CD4-positive, alpha-beta T cell (primary cell): Measurements from ENCODE around the gene SLC29A2. TPM values are rescaled to one million over a fixed set of nuclear protein-coding genes. Genes with fewer than 3 reads are reported as not detected.

Experiments used
- ATAC-seq: fragments of 200-7000 bp; cut with Tn5 transposase; one replicate; pipeline ENCODE4 v1.10.0; 2022; ENCODE audit warnings: mild to moderate bottlenecking; ENCODE audit not compliant: poor library complexity
- CTCF ChIA-PET: fragments of 350-600 bp; sonication (Branson Sonifier 250); formaldehyde crosslinking; loops from one replicate; lab custom pipeline; 2021; ENCODE audit warnings: antibody characterized with exemption, inconsistent platforms; lab: Charles Lee
- POLR2A ChIA-PET: fragments of 350-600 bp; sonication (Branson Sonifier 250); formaldehyde crosslinking; loops from one replicate; lab custom pipeline; 2021; ENCODE audit warnings: antibody characterized with exemption, inconsistent platforms; lab: Charles Lee
- DNase-seq, 14 experiments: peaks; one replicate each; pipeline ENCODE4 v3.0.0-alpha.2; 2013 to 2020; ENCODE audit warnings: mixed read lengths in 2 of 14
- H3K27ac ChIP-seq, 2 donors: one replicate each; pipeline versions ENCODE4 v1.5.1 to v1.7.0; 2013; ENCODE audit warnings: low read length in 2 of 2, low read depth in 1 of 2, mild to moderate bottlenecking in 1 of 2
- H3K27me3 ChIP-seq, 2 experiments: 1 replicate in 1 of 2; 2 replicates in 1 of 2; pipeline versions ENCODE4 v1.6.1 to v1.7.0; 2013; ENCODE audit warnings: low read length in 2 of 2, control low read depth in 1 of 2, mild to moderate bottlenecking in 1 of 2, moderate library complexity in 1 of 2; ENCODE audit not compliant: insufficient read depth in 2 of 2, control insufficient read depth in 1 of 2
- H3K36me3 ChIP-seq: one replicate; pipeline ENCODE4 v1.6.1; 2013; ENCODE audit warnings: low read length, control low read depth; ENCODE audit not compliant: insufficient read depth
- H3K4me1 ChIP-seq: one replicate; pipeline ENCODE4 v1.6.1; 2013; ENCODE audit warnings: low read length, control low read depth; ENCODE audit not compliant: insufficient read depth
- H3K4me3 ChIP-seq: one replicate; pipeline ENCODE4 v1.5.1; 2013; ENCODE audit warnings: mild to moderate bottlenecking, low read length, moderate library complexity
- H3K9me3 ChIP-seq, 2 experiments: 1 replicate in 1 of 2; 2 replicates in 1 of 2; pipeline versions ENCODE4 v1.6.1 to v1.7.0; 2013; ENCODE audit warnings: low read length in 2 of 2, mild to moderate bottlenecking in 2 of 2, control low read depth in 1 of 2, moderate library complexity in 1 of 2; ENCODE audit not compliant: control insufficient read depth in 1 of 2, insufficient read depth in 1 of 2
- H3K27ac Mint-ChIP-seq: one replicate; pipeline ENCODE4 v1.8.0; 2020; ENCODE audit warnings: mixed read lengths
- H3K27me3 Mint-ChIP-seq: one replicate; pipeline ENCODE4 v1.8.0; 2021; ENCODE audit warnings: mixed read lengths
- H3K36me3 Mint-ChIP-seq: one replicate; pipeline ENCODE4 v1.8.0; 2021; ENCODE audit warnings: low read depth, mixed read lengths
- H3K4me1 Mint-ChIP-seq: one replicate; pipeline ENCODE4 v1.8.0; 2021; ENCODE audit warnings: low read depth, mixed read lengths
- H3K4me3 Mint-ChIP-seq: one replicate; pipeline ENCODE4 v1.8.0; 2020; ENCODE audit warnings: mild to moderate bottlenecking, mixed read lengths
- H3K9me3 Mint-ChIP-seq: one replicate; pipeline ENCODE4 v1.8.0; 2020; ENCODE audit warnings: mixed read lengths
- intact Hi-C, 2 experiments: fragments of 100-400 bp; cut with DNase I in 1 of 2; cut with micrococcal nuclease in 1 of 2; formaldehyde crosslinking; loops; one replicate each; pipeline versions ENCODE4 v1.15.1 to v1.9.0; 2023 to 2025; cut with DNase I, micrococcal nuclease
- total RNA-seq, 174 experiments: library from RNA in 2 of 174; stranded (reverse) in 2 of 174; gene quantifications; one replicate each; pipeline ENCODE4 v1.2.3 and lab custom pipeline; 2021 to 2026
- TF ChIP-seq, protein P1 (sequence below): fragments of 200-600 bp; IDR thresholded peaks from one replicate; pipeline ENCODE4 v1.8.0; 2022; ENCODE audit warnings: antibody characterized with exemption, mild to moderate bottlenecking

The SLC29A2 gene
- total RNA-seq, 2 experiments from 2014 or later = 9.7 TPM

DNA sequence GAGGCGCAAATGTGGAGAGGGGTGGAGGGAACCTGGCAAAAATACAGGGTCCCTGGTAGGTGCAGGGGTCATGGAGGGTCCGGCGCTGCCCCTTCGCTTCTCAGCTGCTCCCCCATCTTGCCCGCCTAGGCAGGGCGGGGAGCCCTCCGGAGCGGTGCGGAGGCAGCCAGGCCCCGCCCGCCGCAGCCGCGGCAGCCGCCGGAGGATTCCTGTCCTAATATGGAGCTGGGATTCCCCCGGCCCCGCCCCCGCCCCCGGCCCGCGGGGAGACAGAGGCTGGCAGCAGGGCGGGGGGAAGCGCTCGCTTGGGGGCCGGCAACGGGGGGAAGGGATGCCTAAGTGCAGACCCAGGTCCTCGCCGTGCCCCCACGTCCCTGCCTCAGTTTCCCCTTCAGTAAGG lies 48.3 kb upstream of the SLC29A2 start:
- POLR2A ChIA-PET = no interaction called here
- no peak overlapping the region for H3K27ac Mint-ChIP-seq
- intact Hi-C loops = loop anchor here in 1 of 2 experiments (5.0 kb wide), 1 partner anchor 257 kb away; the partner anchor contains the start of gene RBM4B

DNA sequence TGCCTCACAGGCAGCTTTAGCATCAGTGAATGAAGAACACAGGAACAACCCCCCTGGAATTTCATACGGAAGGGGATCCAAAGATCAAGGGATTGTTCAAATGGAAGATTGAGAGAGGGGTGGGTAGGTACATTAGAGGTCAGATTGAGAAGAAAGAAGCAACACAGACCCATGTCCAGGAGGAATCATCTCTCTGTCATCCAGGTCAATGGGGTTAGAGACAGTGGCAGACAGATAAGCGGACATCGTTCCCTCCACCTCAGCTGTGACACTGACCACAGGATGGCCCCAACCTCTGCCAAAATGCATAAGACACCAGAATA lies 47.4 kb upstream of the SLC29A2 start:
- Mint-ChIP-seq H3K9me3 (peaks cover 7% of the 10 kb centered on the region), H3K27me3 (peaks cover 62% of the 10 kb centered on the region), H3K4me3 (no peak overlapping the region), H3K4me1 (peaks cover 6% of the 10 kb centered on the region), H3K36me3 (no peaks in the 10 kb centered on the region), H3K27ac (peak overlapping the region; percentile 25)
- intact Hi-C loops = no loop called here
- Histone ChIP-seq H3K4me1 (peaks cover 11% of the 10 kb centered on the region), H3K9me3 (peaks cover 0 to 36% of the 10 kb centered on the region in 2 experiments), H3K4me3 (no peak overlapping the region), H3K36me3 (no peaks in the 10 kb centered on the region), H3K27ac (no peak overlapping the region), H3K27me3 (peaks cover 45 to 53% of the 10 kb centered on the region in 2 experiments)
- TF ChIP-seq, protein P1, sequence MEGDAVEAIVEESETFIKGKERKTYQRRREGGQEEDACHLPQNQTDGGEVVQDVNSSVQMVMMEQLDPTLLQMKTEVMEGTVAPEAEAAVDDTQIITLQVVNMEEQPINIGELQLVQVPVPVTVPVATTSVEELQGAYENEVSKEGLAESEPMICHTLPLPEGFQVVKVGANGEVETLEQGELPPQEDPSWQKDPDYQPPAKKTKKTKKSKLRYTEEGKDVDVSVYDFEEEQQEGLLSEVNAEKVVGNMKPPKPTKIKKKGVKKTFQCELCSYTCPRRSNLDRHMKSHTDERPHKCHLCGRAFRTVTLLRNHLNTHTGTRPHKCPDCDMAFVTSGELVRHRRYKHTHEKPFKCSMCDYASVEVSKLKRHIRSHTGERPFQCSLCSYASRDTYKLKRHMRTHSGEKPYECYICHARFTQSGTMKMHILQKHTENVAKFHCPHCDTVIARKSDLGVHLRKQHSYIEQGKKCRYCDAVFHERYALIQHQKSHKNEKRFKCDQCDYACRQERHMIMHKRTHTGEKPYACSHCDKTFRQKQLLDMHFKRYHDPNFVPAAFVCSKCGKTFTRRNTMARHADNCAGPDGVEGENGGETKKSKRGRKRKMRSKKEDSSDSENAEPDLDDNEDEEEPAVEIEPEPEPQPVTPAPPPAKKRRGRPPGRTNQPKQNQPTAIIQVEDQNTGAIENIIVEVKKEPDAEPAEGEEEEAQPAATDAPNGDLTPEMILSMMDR = no peak
- DNase-seq = no peak
- ATAC-seq = no peak
- ChIA-PET POLR2A (no interaction called here), CTCF (interaction anchor here (3.1 kb wide), 1 partner anchor 20 kb away, joined by 14 read pairs; the partner anchor contains the start of gene MRPL11)

More for the DNA sequence above, 48.3 kb upstream of the SLC29A2 start:
- Mint-ChIP-seq H3K4me3 (no peak overlapping the region), H3K4me1 (peaks cover 6% of the 10 kb centered on the region), H3K27me3 (peaks cover 54% of the 10 kb centered on the region), H3K36me3 (no peaks in the 10 kb centered on the region), H3K9me3 (peaks cover 7% of the 10 kb centered on the region)
- no peak for ATAC-seq
- CTCF ChIA-PET = interaction anchor here (2.7 kb wide), 1 partner anchor 11 kb away, joined by 14 read pairs; no protein-coding TSS in a partner anchor
- Histone ChIP-seq H3K27ac (no peak overlapping the region), H3K9me3 (peaks cover 0 to 36% of the 10 kb centered on the region in 2 experiments), H3K4me3 (no peak overlapping the region), H3K4me1 (peaks cover 11% of the 10 kb centered on the region), H3K27me3 (peaks cover 37 to 53% of the 10 kb centered on the region in 2 experiments), H3K36me3 (no peaks in the 10 kb centered on the region)
- TF ChIP-seq, protein P1 = no peak
- no peak for DNase-seq

DNA sequence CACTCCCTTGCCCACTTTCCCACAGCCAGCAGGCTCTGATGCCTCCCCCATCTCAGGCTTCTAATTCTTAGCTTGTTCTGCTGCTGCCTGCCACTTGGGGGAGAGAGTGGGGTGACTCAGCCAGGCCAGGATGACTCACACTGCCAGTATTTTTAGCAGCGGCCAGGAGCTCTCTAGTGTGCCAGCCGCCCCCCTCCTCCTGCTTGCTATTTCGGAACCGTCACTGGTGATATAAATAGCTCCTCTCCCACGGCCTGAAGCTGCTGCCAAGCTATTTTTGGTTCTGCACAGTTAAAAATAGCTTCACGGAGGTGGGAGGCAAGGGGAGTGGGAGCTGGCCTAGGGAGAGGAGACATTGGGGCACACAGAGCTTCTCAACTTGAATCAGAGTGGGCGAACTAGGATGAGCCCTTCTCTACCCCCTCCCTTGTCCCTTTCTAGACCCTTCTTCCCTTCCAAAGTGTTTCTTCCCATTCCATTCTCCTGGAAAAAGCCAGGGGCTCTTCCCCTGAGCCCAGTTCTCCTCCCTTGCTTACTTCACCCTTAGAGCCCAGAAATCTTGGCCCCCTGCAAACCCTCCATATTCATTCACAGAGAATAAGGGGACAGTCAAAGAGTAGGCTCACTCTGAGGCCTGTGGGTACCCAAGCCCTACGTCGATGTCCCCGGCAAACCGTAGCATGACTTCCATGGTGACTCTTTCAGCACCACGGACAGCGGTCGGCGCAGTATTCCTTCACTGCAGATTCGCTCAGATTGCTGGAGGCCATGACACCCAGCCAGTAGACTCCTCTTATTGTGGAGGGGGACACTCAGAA lies 46.8 kb upstream of the SLC29A2 start:
- Histone ChIP-seq H3K27me3 (peaks cover 48 to 53% of the 10 kb centered on the region in 2 experiments), H3K9me3 (peaks cover 0 to 36% of the 10 kb centered on the region in 2 experiments), H3K4me3 (no peak overlapping the region), H3K27ac (no peak overlapping the region), H3K4me1 (peaks cover 11% of the 10 kb centered on the region), H3K36me3 (no peaks in the 10 kb centered on the region)
- Mint-ChIP-seq H3K4me3 (no peak overlapping the region), H3K27me3 (peaks cover 67% of the 10 kb centered on the region), H3K36me3 (no peaks in the 10 kb centered on the region), H3K27ac (peak overlapping the region; percentile 25), H3K4me1 (peaks cover 6% of the 10 kb centered on the region), H3K9me3 (peaks cover 7% of the 10 kb centered on the region)
- no peak for ATAC-seq
- ChIA-PET CTCF (interaction anchor here (1.3 to 3.1 kb wide), 3 partner anchors 9 to 260 kb away, joined by 3 to 14 read pairs (median 4); partner anchors contain the start of gene MRPL11), POLR2A (interaction anchor here (1.0 kb wide), 1 partner anchor 48 kb away, joined by 3 read pairs; the partner anchor contains the start of gene PELI3)
- intact Hi-C loops = no loop called here
- DNase-seq = peak; percentile 18 to 76 (median 38)
- TF ChIP-seq, protein P1 = no peak
